ENCODE results near the gene FXR2.
"Not testable (repeated sequence)": the region's sequence is repeated elsewhere in the genome, so short reads cannot be mapped to it uniquely, and the experiment has no call there.

FXR2 gene

DNA sequence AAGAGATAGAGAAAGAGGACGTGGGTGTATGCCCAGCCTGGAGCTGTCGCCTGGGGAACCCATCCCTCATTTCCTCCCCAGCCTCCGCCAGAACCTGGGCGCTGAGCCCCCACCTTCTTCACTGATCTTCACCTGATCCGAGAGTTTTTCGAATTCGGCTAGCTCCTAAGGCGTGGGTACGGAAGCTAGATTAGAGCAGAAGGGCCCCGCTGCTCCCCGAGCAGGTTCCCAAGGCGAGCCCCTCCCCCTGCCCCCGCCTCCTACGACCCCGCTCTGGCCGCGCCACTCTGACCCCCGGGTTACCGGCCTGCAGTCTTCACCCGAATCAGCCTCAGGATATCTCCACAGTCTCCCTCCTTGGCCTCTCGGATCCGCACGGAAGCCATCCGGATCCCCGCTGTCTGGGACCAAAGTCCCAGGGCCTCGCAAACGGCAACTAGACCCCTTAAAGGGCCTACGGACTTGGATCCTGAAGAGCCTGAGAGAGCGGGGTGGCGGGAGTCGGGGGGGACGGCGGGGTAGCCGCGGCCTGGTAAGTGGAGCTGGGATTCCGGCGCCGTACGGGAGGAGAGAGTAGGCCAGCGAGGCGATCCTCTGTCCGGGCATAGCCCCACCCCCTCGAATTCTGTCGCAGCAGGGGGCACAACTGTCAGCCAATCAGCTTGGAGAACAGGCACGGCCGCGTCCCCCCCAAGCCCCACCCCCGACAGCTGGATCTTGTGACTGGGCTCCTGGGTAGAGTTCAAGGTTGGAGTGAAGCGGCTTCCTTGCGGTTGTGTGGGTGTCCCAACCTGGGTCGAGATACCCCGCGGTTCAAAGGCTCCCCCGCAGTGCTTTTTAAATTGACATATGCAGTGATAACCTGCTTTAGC lies 12.8 kb upstream of the FXR2 start, which contains the start of gene SAT2:
Gene SAT2 (minus strand): TSS at position 572 of the 872 bp plus-strand sequence. CDS start 186 bp downstream, at position 386.
- peak; percentile 66 for DNase-seq

DNA sequence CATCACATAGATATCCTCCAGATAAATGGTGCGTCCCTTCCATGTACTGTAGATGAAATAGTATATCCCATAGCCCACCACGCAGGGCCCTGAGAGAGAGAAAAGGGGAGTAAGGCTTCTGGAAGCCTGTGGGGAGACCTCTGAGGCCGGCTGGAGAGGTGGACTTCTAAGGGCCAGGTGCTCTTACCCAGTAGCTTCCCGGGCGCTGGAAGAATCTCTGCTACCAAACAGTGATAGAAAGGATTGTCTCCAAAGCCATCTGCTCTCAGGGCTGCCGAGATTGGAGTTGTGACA lies 12.2 kb upstream of the FXR2 start:
- DNase-seq = no peak

DNA sequence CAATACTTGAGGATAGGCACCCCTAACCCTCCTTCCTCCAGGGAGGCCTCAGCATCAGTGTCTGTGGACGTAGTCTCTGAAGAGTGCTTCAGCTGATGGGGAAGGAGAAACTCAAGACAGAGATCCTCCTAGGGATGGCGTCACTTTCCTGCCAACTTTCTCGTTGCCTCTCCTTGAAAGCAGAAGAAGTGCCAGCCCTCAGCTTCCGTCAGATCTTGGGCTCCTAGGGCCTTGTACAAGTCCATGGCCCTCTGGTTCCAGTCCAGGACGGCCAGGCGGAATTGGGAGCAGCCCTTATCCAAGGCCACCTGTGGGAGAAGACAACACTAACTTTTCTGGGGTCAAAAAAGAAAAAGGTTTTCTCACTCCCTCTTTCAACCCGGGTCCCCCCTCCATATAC lies 11.6 kb upstream of the FXR2 start:
- DNase-seq = no peak

DNA sequence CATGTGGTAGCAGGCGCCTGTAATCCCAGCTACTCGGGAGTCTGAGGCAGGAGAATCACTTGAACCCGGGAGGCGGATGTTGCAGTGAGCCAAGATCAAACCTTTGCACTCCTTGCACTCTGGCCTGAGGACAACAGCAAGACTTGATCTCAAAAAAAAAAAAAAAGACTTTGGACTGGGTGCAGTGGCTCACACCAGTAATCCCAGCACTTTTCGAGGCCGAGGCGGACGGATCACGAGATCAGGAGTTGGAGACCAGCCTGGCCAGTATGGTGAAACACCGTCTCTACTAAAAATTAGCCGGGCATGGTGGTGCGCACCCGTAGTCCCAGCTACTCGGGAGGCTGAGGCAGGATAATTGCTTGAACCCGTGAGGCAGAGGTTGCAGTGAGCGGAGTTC lies 11.1 kb upstream of the FXR2 start:
- not testable (repeated sequence) for DNase-seq

DNA sequence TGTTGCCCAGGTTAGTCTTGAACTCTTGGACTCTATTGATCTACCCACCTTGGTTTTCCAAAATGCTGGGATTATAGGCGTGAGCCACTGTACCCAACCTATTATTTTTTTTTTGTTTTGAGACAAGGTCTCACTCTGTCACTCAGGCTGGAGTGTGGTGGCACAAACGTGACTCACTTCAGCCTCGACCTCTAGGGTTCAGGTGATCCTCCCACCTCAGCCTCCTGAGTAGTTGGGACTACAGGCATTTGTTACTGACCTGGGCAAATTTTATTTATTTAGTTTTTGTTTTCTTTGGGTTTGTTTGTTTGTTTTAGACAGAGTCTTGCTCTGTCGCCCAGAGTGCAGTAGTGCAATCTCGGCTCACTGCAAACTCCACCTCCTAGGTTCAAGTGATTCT lies 9.0 kb upstream of the FXR2 start:
- no peak for DNase-seq

DNA sequence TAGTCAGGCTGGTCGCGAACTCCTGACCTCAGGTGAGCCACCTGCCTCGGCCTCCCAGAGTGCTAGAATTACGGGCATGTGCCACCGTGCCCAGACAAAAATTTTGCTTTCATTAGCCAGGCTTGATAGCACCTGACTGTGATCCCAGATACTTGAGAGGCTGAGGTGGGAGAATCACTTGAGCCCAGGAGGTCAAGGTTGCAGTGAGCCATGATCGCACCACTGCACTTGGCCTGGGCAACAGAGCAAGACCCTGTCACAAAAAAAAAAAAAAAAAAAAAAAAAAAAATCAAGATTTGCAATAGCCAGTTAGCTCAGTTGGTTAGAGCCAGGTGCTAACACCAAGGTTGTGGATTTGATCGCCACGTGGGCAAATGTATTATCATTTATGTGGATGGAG lies 6.1 kb upstream of the FXR2 start:
- no peak for DNase-seq

DNA sequence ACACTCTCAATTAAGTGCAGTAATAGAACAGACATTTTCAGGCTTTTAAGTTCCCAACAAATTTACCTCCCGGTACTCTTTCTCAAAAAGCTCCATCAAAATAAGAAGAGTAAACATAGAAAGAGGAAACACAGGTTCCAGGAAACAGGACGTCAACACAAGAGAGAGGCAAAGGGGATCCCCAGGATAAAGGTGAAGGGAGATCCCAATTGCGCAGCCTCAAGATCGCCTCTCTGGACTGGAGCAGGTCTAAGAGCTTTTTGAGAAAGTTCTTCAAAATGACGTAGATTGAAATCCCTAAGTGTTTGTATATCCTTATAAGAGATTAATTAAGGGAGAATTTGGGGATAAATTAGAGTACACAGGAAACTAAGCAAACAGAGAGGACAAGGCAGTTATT lies 3.9 kb upstream of the FXR2 start:
- no peak for DNase-seq

DNA sequence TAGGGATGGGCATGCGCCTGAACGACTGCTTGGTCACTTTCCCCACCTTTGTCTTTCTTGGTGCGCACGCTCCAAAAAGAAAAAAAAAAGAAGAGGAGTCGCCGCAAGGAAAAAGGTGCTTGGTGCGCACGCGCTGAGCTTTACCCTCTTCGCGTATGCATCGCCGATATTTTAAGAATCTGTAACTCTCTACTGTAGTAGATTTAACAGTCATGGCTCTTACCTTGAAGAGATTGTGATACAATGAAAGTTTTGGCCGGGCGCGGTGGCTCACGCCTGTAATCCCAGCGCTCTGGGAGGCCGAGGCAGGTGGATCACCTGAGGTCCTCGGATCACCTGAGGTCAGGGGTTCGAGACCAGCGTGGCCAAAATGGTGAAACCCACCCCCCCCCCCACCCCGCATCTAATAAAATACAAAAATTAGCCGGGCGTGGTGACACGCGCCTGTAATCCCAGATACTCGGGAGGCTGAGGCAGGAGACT lies 609 bp upstream of the FXR2 start:
- no peak for DNase-seq

DNA sequence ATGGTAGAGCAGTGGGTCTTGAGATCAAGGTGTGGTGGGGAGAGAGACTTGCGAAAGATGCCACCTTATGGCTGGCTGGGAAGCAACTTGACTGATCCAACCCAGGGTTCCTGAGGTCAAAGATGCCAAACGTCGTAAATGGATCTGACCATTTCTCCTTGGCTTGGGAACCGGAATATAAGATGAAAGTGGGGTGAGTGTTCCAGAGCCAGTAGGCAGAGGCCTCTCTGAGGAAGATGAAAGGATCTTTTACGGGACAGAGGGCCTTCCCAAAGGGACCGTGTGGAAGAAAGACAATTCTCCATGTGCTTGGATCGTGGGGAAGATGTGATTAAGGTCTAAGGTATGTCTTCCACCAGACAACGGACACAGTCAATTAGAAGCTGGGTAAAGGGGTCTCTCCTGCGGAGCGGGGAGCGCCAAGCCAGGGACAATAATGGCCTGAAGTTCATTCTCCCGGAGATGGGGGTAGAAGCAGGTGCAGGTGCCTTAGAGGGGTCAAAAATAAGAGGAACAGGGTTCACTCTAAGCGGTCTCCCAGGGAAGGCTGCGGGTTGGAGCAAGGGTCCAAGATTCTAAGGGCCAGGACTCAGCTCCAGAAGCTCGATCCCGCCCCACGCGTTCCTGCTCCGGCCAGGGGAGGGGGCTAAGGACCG lies 800 bp downstream of the FXR2 start:
- DNase-seq = no peak

DNA sequence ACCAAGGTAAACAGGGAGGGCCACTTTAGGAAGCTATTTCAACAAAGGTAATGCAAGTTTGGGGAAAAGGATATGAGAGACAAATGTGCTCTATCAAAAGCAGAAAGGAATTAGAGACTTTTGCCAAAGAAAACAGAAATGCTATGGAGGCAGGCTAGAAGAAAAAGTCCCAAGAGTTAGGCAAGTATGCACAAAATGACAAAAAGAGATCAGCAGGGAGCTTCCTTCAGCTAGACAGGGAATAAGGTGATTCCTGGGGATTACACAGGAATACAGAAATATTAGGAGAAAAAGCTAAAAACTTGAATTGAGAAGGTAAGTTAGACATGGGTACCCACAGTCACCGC lies 2.4 kb downstream of the FXR2 start:
- no peak for DNase-seq

DNA sequence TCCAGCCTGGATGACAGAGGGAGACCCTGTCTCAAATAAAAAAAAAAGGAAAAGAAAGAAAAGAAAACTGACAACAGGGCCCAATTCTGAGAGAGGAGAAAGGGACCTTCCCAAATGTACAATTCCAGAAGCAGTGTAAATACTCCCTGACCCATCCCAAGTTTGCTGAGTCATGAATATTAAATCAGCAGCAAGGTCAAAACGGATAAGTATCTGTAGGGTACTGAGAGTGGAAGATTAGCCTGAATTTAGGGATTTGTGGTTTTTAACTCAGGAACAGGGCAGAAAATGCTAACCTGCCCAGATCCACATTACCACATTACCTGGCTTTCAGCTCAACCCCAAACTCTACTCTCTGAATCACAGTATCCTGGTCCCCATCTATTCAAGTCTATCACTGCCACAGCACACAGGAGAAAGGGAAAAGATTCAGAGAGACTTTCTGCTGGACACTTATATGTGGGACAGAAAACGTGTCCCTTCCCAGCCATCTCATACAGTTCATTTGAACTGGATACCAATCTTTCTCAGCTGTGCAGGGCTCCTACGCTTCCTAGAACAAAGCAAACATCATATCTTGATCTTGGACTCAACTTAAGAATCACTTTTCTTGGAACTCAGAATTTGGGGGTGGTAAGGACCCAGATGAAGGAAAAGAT lies 2.9 kb downstream of the FXR2 start:
- no peak for DNase-seq

DNA sequence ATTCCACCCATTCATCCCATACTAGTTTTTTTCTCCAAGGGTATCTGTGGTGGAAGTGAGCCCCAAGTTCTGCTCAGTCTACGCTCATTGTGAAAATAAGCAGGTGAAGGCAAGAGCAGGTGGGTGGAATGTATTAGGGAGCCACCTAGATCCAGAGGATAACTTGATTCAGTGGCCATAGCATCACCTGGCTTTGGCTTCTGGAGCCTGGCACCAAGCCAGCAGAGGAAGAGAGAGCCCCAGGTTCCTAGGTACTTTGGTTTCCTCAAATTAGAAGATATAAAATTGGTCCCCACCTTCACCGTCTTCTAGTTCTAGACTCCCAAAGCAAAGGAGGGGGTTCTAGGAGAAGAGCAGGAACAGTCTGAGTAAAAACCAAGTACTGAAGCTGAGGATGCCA lies 4.1 kb downstream of the FXR2 start:
- no peak for DNase-seq

DNA sequence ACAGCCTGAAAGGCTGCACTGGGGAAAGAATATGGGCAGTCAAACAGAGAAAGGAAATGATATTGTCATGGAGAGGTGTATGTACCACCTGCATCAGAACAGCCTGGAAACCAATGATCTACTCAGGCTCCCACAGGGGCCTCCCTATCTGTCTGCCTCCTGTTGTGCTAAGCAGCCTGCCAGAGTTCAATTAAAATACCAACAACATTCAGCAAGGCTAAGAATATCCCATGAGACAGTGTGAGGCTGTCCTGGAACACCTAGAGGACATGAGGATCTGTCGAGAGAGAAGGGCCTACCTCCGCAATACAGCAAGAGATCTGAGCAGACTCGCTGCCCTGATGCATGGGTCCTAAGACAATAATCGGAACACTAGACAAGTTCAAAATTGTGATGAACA lies 8.4 kb downstream of the FXR2 start:
- DNase-seq = no peak

DNA sequence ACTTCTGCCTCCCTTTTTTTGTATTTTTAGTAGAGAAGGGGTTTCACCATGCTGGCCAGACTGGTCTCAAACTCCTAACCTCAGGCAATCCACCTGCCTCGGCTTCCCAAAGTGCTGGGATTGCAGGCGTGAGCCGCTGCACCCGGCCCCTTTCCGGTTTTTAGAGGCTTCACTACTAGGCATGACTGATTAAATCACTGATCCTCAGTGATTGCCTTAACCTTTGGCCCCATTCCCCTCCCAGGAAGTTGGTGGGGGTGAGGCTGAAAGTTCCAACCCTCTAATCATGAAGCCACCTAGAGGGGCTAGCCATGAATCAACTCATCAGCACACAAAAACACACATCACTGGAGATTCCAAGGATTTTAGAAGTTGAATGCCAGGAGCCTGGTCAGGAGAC lies 17.1 kb downstream of the FXR2 start:
- DNase-seq = not testable (repeated sequence)

DNA sequence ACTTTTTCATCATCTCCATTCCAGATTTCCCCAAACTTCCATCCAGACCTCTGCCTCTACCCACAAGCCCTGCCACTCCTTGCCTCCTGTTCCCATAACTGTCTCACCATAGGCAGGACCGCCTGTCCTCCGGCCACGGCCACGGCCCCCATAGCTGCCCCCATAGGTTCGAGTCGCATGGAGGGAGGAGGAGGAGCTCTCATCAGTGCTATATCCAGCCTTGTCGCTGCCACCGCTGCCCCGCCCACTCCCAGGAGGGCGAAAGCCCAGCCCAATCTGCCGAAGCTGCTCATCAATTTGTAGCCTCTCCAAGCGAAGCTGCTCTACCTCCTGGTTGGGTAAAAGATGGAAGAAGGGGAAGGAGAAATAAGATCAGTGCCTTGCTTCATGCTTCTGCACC lies 21.4 kb downstream of the FXR2 start:
- DNase-seq = no peak

DNA sequence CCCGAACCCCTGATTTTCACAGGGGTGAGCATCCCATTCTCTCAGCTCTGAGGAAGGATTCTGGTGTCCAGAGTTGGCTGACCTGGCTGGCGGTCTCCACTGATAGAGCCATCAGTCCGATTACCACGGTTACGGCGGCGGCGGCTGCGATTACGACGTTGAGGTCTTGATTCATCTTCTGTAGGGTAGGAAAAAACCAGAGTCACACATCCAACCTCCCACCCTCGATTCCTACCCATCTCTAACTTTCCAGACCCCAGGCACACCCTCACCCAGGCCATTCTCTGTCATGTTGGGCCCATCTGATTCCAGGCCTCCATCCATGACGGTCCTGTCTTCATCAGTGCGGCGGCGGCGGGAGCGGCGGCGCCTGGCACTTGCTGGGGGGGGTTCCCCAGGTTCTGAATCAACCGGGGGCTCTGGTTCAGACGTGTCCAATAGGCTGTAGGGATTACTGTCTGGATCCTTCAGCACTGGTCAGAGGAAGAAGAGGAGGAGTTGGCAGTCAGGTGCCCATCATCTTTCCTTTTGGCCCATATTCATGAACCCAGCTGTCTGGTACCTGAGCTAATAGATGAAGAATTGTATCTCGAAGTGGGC lies 22.2 kb downstream of the FXR2 start:
- no peak for DNase-seq

DNA sequence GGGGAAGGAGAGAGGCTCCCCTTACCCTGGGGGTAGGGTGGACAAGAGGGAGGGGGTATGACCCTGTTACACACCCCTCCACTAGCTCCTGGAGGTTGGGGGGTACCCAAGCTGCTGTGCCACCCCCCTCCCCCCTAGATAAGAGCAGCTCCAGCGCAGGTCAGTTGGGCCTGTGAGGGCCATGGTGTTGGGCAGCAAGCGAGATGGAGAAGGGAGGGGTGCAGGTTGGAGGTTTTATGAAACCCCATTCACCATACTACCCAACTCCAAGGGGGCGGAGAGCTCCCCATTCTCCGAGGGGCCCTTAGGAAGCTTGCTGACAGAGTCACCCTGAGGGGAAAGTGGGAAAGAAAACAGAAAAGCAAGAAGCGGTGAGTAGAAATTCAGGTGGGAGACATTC lies 23.1 kb downstream of the FXR2 start:
- no peak for DNase-seq

DNA sequence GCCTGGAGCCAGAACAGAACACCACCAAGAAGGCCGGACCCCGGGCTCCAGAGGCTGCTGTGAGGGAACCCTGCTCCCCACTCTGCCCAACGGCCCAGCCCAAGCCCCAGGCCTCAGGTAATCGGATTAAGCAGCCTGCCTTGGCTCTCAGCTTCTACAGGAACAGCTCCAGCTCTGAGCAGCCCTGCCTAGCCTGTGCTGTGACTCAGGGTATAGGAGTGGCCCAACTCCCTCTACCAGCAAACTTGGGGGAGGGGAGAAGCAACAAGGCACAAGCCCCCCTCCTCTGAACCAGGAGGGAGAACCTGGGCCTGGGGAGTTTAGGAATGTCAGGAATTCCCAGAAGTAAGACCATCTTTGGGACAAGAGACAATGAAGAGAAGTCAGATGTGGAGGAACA lies 24.0 kb downstream of the FXR2 start:
- DNase-seq = no peak

DNA sequence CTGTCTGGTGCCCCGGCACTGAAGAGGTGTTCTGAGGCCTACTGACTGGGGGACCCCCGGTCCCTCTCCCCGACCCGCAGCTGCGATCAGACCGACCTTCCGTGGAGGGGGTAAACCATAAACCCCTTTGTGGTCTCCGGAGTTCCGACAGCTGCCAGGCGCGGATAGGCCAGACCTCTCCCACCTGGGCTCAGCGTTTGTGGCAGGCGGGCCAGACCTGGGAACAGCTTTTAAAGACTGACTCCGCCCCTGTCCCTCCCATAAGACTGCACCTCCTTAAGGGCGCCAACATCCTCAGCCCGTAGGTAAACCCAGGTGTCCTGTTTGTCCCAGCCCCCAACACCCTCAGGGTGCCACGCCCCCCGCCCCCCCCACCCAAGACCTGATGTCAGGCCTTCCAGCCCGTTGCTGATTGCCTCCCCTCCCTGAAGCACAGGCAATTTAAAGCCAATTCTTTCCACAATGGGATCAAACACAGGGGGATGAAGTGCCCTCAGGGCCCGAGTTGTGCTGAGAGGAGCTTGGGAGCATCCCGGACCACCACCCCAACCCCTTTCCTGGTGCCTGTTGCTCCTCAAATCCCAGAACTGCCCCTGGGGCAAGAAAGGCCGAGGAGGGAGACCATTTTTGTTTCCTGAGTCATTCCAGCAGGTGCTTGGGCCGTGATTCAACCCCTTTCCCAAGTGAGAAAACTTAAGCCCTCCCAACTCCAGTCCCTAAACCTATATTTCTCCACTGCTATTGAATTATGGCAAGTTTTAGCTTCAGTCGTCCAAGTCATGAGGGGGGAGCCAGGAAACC lies 24.6 kb downstream of the FXR2 start, which contains the start of gene SOX15:
Gene SOX15 (minus strand): TSS at position 204 of the 801 bp plus-strand sequence. CDS start 418 bp downstream, outside the sequence.
- DNase-seq = no peak

DNA sequence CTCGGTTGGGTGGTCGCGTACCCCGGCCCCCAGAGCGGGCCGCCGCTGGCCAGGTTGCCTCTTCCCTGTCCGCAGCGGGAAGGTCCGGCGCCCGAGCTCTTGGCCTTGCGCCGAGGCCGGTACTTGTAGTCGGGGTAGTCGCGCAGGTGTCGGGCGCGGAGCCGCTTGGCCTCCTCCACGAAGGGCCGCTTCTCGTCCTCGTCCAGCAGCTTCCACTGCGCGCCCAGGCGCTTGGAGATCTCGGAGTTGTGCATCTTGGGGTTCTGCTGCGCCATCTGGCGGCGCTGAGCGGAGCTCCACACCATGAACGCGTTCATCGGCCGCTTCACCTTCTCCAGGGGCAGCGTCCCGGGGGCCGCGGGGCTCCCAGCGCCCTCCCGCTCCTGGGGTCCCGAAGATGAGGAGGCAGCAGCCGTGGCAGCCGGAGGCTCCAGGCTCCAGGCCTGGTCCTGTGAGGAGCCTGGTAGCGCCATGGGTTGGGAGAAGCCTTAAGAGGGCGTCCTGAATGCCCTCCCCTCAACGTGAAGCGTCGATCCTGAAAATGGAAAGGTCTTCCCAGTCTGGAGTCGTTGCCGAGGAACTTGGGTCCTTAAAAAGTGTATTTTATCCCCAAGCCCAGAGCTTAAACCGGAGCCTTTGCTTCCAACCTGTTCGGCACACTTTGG lies 25.4 kb downstream of the FXR2 start:
- DNase-seq = no peak

DNA sequence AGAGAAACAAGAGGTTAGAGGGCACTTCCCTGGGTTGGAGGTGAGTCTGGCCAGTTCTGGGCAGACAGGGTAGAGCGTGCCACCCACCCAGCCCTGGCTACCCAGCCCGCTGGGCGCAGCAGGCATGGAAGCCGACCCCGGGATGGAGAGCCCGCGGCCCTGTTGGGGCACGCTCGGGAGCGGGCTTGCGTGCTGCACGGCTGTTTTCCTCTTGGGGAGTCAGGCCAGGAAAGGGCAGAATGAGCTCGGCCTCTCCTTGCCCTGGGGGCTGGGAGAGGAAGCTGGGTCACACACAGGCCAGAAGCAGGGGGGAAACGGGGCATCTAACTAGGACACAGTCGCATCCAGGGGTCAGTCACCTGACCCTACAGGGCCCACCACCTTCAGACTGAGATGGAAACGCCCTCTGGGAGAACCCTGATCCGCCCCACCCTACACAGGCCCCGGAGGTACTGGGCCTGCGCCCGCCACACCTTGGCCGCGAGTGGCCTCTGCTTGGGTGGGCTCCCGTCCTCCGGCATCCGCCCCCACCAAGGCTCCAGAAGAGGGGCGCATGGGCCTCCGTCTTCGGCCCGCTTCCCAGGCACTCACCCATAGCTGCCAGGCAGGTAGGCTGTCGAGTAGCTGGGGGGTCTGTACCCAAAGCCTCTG lies 26.0 kb downstream of the FXR2 start:
- DNase-seq = no peak

Measured in NCI-H2107 (cell line).